ENCODE results near the gene ISOC2.
"Not testable (repeated sequence)": the region's sequence is repeated elsewhere in the genome, so short reads cannot be mapped to it uniquely, and the experiment has no call there.

DNA sequence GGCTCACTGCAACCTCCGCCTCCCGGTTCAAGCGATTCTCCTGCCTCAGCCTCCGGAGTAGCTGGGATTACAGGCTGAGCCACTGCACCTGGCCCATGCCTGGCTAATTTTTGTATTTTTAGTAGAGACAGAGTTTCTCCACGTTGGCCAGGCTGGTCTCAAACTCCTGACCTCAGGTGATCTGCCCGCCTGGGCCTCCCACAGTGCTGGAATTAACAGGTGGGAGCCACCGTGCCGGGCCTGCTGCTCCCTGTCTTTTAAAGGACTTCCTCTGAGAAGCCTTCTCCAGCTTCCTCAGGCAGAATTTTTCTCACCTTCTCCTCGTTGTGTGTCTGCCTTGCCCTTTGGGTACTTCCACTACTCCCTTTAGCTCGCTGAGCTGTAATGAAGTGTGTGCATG is 35.4 kb upstream of the ISOC2 start:
- TF ChIP-seq, protein P1, sequence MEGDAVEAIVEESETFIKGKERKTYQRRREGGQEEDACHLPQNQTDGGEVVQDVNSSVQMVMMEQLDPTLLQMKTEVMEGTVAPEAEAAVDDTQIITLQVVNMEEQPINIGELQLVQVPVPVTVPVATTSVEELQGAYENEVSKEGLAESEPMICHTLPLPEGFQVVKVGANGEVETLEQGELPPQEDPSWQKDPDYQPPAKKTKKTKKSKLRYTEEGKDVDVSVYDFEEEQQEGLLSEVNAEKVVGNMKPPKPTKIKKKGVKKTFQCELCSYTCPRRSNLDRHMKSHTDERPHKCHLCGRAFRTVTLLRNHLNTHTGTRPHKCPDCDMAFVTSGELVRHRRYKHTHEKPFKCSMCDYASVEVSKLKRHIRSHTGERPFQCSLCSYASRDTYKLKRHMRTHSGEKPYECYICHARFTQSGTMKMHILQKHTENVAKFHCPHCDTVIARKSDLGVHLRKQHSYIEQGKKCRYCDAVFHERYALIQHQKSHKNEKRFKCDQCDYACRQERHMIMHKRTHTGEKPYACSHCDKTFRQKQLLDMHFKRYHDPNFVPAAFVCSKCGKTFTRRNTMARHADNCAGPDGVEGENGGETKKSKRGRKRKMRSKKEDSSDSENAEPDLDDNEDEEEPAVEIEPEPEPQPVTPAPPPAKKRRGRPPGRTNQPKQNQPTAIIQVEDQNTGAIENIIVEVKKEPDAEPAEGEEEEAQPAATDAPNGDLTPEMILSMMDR (IDR thresholded peaks at IDR 0.05): not testable (repeated sequence)
- not testable (repeated sequence) for TF ChIP-seq POLR2A (IDR thresholded peaks at IDR 0.05)
